ENCODE measurements around the gene POLR1C. TPM values are rescaled to one million over a fixed set of nuclear protein-coding genes. Genes with fewer than 3 reads are reported as not detected.
"Not testable (repeated sequence)": the region's sequence is repeated elsewhere in the genome, so short reads cannot be mapped to it uniquely, and the experiment has no call there.

The POLR1C gene
- total and polyA plus RNA-seq, 7 donors: 17.5 to 64.5 (median 24.7) TPM

- TF ChIP-seq CTCF (IDR thresholded peaks at IDR 0.05): no peak
- Histone ChIP-seq H3K4me3 (no peak overlapping the region), H3K9me3 (no peaks in the 10 kb centered on the region), H3K27ac (no peak overlapping the region), H3K27me3 (ENCODE audit: insufficient read depth in 3 of 3, low read length in 2 of 3) (no peaks in the 10 kb centered on the region), H3K4me1 (no peaks in the 10 kb centered on the region), H3K36me3 (ENCODE audit: insufficient read depth in 1 of 2, low read depth in 1 of 2) (peaks cover 16 to 93% of the 10 kb centered on the region in 2 donors)
- no peak for DNase-seq
- intact Hi-C loops (cut with DNase I): no loop called here
- ATAC-seq: no peak
- WGBS, 3 donors: 52 to 80% (median 57%) methylated on average over 1 of the region's 1 CpG
Measured at GRCh38 chr6:43532201-43532600, 15.3 kb downstream of the POLR1C start.

- intact Hi-C loops (cut with DNase I): not testable (repeated sequence)
- H3K36me3 ChIP-seq (ENCODE audit: insufficient read depth in 1 of 2, low read depth in 1 of 2): peaks cover 3 to 93% of the 10 kb centered on the region in 2 donors
Measured at GRCh38 chr6:43538986-43539385, 22.1 kb downstream of the POLR1C start.

GRCh38 chr6:43539409-43539808, 22.5 kb downstream of the POLR1C start:
- H3K4me1 ChIP-seq; DNase-seq; H3K27me3 ChIP-seq (ENCODE audit: insufficient read depth in 3 of 3, low read length in 2 of 3); H3K9me3 ChIP-seq; intact Hi-C loops (cut with DNase I); H3K4me3 ChIP-seq; H3K27ac ChIP-seq; ATAC-seq: not testable (repeated sequence)
- peaks cover 3 to 93% of the 10 kb centered on the region in 2 donors for H3K36me3 ChIP-seq (ENCODE audit: insufficient read depth in 1 of 2, low read depth in 1 of 2)
- 98 to 99% (median 98%) methylated on average over 18 to 20 of the region's 20 CpGs for WGBS, 3 donors

More at GRCh38 chr6:43538986-43539385, 22.1 kb downstream of the POLR1C start:
- H3K27me3 ChIP-seq (ENCODE audit: insufficient read depth in 3 of 3, low read length in 2 of 3); H3K4me3 ChIP-seq; ATAC-seq; H3K27ac ChIP-seq; H3K9me3 ChIP-seq; H3K4me1 ChIP-seq; DNase-seq: not testable (repeated sequence)
- WGBS, 3 donors: 94 to 99% (median 97%) methylated on average over 13 to 15 of the region's 17 CpGs

GRCh38 chr6:43540507-43540906, 23.6 kb downstream of the POLR1C start:
- H3K27me3 ChIP-seq (ENCODE audit: insufficient read depth in 3 of 3, low read length in 2 of 3): no peaks in the 10 kb centered on the region
- H3K36me3 ChIP-seq (ENCODE audit: insufficient read depth in 1 of 2, low read depth in 1 of 2): peaks cover 1 to 93% of the 10 kb centered on the region in 2 donors
- DNase-seq (no peak), ATAC-seq (no peak)
- no peak overlapping the region for H3K4me3 ChIP-seq
- 97 to 98% (median 98%) methylated on average over 5 of the region's 5 CpGs for WGBS, 3 donors
- TF ChIP-seq CTCF (IDR thresholded peaks at IDR 0.05): no peak
- intact Hi-C loops (cut with DNase I): no loop called here
- no peaks in the 10 kb centered on the region for H3K4me1 ChIP-seq
- H3K9me3 ChIP-seq: no peaks in the 10 kb centered on the region
- H3K27ac ChIP-seq: no peak overlapping the region

- Histone ChIP-seq H3K9me3 (no peaks in the 10 kb centered on the region), H3K36me3 (ENCODE audit: insufficient read depth in 1 of 2, low read depth in 1 of 2) (peaks cover 3 to 96% of the 10 kb centered on the region in 2 donors), H3K4me1 (no peaks in the 10 kb centered on the region), H3K27me3 (ENCODE audit: insufficient read depth in 3 of 3, low read length in 2 of 3) (no peaks in the 10 kb centered on the region), H3K27ac (no peak overlapping the region), H3K4me3 (no peak overlapping the region)
- ATAC-seq (no peak), DNase-seq (no peak)
- intact Hi-C loops (cut with DNase I): no loop called here
- TF ChIP-seq CTCF (IDR thresholded peaks at IDR 0.05): no peak
- WGBS, 3 donors: 90 to 96% (median 91%) methylated on average over 8 of the region's 8 CpGs
Measured at GRCh38 chr6:43541774-43542471, 25.0 kb downstream of the POLR1C start.
